SU-DHL-6 (cell line): ENCODE results near the gene LRRC1.

Experiments used
- H2AFZ ChIP-seq: fragments of 200-600 bp; sonication (generic); 2 replicates; pipeline ENCODE4 v1.6.1; 2014; ENCODE audit warnings: low read depth, mild to moderate bottlenecking, moderate library complexity, mixed read lengths, antibody characterized with exemption, low read length; ENCODE audit not compliant: severe bottlenecking
- H3F3A ChIP-seq: fragments of 200-600 bp; shearing (Covaris generic); 2 replicates; pipeline ENCODE4 v1.6.0; 2016; ENCODE audit warnings: antibody characterized with exemption, mild to moderate bottlenecking; ENCODE audit not compliant: insufficient read depth
- H3K27ac ChIP-seq: fragments of 200-600 bp; sonication (generic); 2 replicates; pipeline ENCODE4 v1.5.1; 2016; ENCODE audit warnings: low read depth, mild to moderate bottlenecking, low read length, moderate library complexity, mixed read lengths
- H3K27me3 ChIP-seq: fragments of 200-600 bp; sonication (generic), shearing (Covaris generic); 2 replicates; pipeline ENCODE4 v1.6.0; 2014; ENCODE audit warnings: mild to moderate bottlenecking, low read length
- H3K36me3 ChIP-seq: fragments of 200-600 bp; sonication (generic); 2 replicates; pipeline ENCODE4 v1.6.1; 2014; ENCODE audit warnings: mild to moderate bottlenecking, low read length, mixed read lengths
- H3K4me2 ChIP-seq: fragments of 300-600, 200-600 bp; shearing (Covaris generic), sonication (generic); 2 replicates; pipeline ENCODE4 v1.6.0; 2014; ENCODE audit warnings: low read length, low read depth, mild to moderate bottlenecking; ENCODE audit not compliant: poor library complexity, severe bottlenecking
- H3K4me3 ChIP-seq: fragments of 200-600 bp; sonication (generic); 2 replicates; pipeline ENCODE4 v1.5.1; 2014; ENCODE audit warnings: antibody characterized with exemption, low read length, mild to moderate bottlenecking, mixed read lengths; ENCODE audit not compliant: insufficient read depth, poor library complexity, severe bottlenecking
- H3K79me2 ChIP-seq: fragments of 200-600 bp; sonication (generic); 2 replicates; pipeline ENCODE4 v1.6.1; 2014; ENCODE audit warnings: mild to moderate bottlenecking, low read length, moderate library complexity; ENCODE audit not compliant: insufficient read depth
- H3K9ac ChIP-seq: fragments of 200-600 bp; sonication (generic); 2 replicates; pipeline ENCODE4 v1.7.0; 2014; ENCODE audit warnings: mild to moderate bottlenecking, low read length
- H3K9me2 ChIP-seq: fragments of 200-600 bp; sonication (generic); replicated peaks from 2 replicates; pipeline ENCODE4 v1.6.1; 2014; ENCODE audit warnings: low read length; ENCODE audit not compliant: insufficient read depth
- H3K9me3 ChIP-seq: fragments of 200-600 bp; sonication (generic); 2 replicates; pipeline ENCODE4 v1.6.1; 2014; ENCODE audit warnings: low read length, mixed read lengths; ENCODE audit not compliant: insufficient read depth
- H4K20me1 ChIP-seq: fragments of 200-600 bp; sonication (generic); 2 replicates; pipeline ENCODE4 v1.6.1; 2014; ENCODE audit warnings: low read depth, mild to moderate bottlenecking, antibody characterized with exemption, low read length, moderate library complexity, mixed read lengths
- EZH2phosphoT487 ChIP-seq: fragments of 200-600 bp; sonication (generic), shearing (Covaris generic); conservative IDR thresholded peaks from 2 replicates; pipeline ENCODE4 v1.6.1; 2018; ENCODE audit warnings: mild to moderate bottlenecking, antibody characterized with exemption, low read length, moderate library complexity, mixed read lengths
- TF ChIP-seq, protein P1 (sequence below): fragments of 200-600 bp; sonication (generic); IDR thresholded peaks from one replicate; pipeline ENCODE4 v1.5.1; 2017; ENCODE audit warnings: antibody characterized with exemption, mild to moderate bottlenecking, low read length, moderate library complexity; ENCODE audit not compliant: insufficient read depth, poor library complexity, severe bottlenecking

Gene LRRC1

GRCh38 chr6:53793318-53794136 is 1.3 kb upstream of the LRRC1 start:
- Histone ChIP-seq H3K79me2 (peaks cover 11% of the 10 kb centered on the region), H2AFZ (peak overlapping the region; percentile 75), H4K20me1 (peaks cover 11% of the 10 kb centered on the region; the same call in 1 of the 2 replicates), H3K4me2 (peak overlapping the region; percentile 71), H3F3A (peaks cover 18% of the 10 kb centered on the region), H3K27me3 (no peaks in the 10 kb centered on the region), H3K4me3 (peak overlapping the region; percentile 81), H3K9me3 (no peaks in the 10 kb centered on the region), H3K36me3 (0 out of 2 replicates have a peak, but pooled peaks cover 2% of the 10 kb centered on the region), H3K9ac (peak overlapping the region; percentile 65), H3K27ac (peak overlapping the region; percentile 78), H3K9me2 (no peaks in the 10 kb centered on the region)
- TF ChIP-seq, protein P1, sequence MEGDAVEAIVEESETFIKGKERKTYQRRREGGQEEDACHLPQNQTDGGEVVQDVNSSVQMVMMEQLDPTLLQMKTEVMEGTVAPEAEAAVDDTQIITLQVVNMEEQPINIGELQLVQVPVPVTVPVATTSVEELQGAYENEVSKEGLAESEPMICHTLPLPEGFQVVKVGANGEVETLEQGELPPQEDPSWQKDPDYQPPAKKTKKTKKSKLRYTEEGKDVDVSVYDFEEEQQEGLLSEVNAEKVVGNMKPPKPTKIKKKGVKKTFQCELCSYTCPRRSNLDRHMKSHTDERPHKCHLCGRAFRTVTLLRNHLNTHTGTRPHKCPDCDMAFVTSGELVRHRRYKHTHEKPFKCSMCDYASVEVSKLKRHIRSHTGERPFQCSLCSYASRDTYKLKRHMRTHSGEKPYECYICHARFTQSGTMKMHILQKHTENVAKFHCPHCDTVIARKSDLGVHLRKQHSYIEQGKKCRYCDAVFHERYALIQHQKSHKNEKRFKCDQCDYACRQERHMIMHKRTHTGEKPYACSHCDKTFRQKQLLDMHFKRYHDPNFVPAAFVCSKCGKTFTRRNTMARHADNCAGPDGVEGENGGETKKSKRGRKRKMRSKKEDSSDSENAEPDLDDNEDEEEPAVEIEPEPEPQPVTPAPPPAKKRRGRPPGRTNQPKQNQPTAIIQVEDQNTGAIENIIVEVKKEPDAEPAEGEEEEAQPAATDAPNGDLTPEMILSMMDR, result no peak
- TF ChIP-seq EZH2phosphoT487, result no peak

- no peaks in the 10 kb centered on the region for H3K9me3 ChIP-seq
- H3K36me3 ChIP-seq, result 0 out of 2 replicates have a peak, but pooled peaks cover 2% of the 10 kb centered on the region
- H3F3A ChIP-seq, result peaks cover 18% of the 10 kb centered on the region
- H3K9ac ChIP-seq, result peak overlapping the region; percentile 65
- peak overlapping the region; percentile 75 for H2AFZ ChIP-seq
- H3K4me2 ChIP-seq, result peak overlapping the region; percentile 71
- H3K79me2 ChIP-seq, result peaks cover 17% of the 10 kb centered on the region
- peaks cover 11% of the 10 kb centered on the region; the same call in 1 of the 2 replicates for H4K20me1 ChIP-seq
- no peaks in the 10 kb centered on the region for H3K27me3 ChIP-seq
- TF ChIP-seq EZH2phosphoT487, result no peak
- TF ChIP-seq, protein P1, result no peak
- H3K9me2 ChIP-seq, result no peaks in the 10 kb centered on the region
- peak overlapping the region; percentile 78 for H3K27ac ChIP-seq
- H3K4me3 ChIP-seq, result peak overlapping the region; percentile 81
Measured at GRCh38 chr6:53794137-53794719, 577 bp upstream of the LRRC1 start.

GRCh38 chr6:53795340-53795701 is 516 bp downstream of the LRRC1 start:
- peak overlapping the region; percentile 81 for H3K4me2 ChIP-seq
- H3K79me2 ChIP-seq, result peaks cover 18% of the 10 kb centered on the region
- H3K4me3 ChIP-seq, result peak overlapping the region; percentile 81
- TF ChIP-seq EZH2phosphoT487, result no peak
- TF ChIP-seq, protein P1, result no peak
- H3K9ac ChIP-seq, result peak overlapping the region; percentile 65
- no peaks in the 10 kb centered on the region for H3K9me2 ChIP-seq
- H3K36me3 ChIP-seq, result no peaks in the 10 kb centered on the region
- peaks cover 18% of the 10 kb centered on the region for H3F3A ChIP-seq
- H3K27ac ChIP-seq, result no peak overlapping the region
- H2AFZ ChIP-seq, result peak overlapping the region; percentile 75
- H3K27me3 ChIP-seq, result no peaks in the 10 kb centered on the region
- peaks cover 11% of the 10 kb centered on the region; the same call in 1 of the 2 replicates for H4K20me1 ChIP-seq
- no peaks in the 10 kb centered on the region for H3K9me3 ChIP-seq
